Measurements from ENCODE around the gene HOXD1.

- TF ChIP-seq CTCF (IDR thresholded peaks at IDR 0.05) (no peak), POLR2A (IDR thresholded peaks at IDR 0.05) (no peak)
Observed at GRCh38 chr2:176165370-176166050, 23.0 kb upstream of the HOXD1 start.
